Natural killer cell (primary cell): ENCODE measurements around the gene RAD51B. TPM values are rescaled to one million over a fixed set of nuclear protein-coding genes. Genes with fewer than 3 reads are reported as not detected.

ENCODE experiments used
- ATAC-seq, 3 donors: fragments of 150-1000 bp in 2 of 3; fragments of 200-7000 bp in 1 of 3; cut with Tn5 transposase; 1 replicate in 1 of 3; 2 replicates in 2 of 3; pipeline ENCODE4 v1.10.0; 2021; ENCODE audit warnings: mild to moderate bottlenecking in 2 of 3, moderate library complexity in 2 of 3
- DNase-seq, 2 donors: peaks; one replicate each; pipeline versions ENCODE4 v3.0.0 to v3.0.0-alpha.2; 2013 to 2021; ENCODE audit warnings: mixed read lengths in 1 of 2
- H3K27ac ChIP-seq: one replicate; pipeline ENCODE4 v1.5.1; 2013; ENCODE audit warnings: mild to moderate bottlenecking, low read length
- H3K27me3 ChIP-seq: one replicate; pipeline ENCODE4 v1.6.1; 2013; ENCODE audit warnings: low read length; ENCODE audit not compliant: control insufficient read depth, insufficient read depth
- H3K36me3 ChIP-seq: one replicate; pipeline ENCODE4 v1.6.1; 2013; ENCODE audit warnings: low read length; ENCODE audit not compliant: control insufficient read depth, insufficient read depth
- H3K4me1 ChIP-seq: one replicate; pipeline ENCODE4 v1.6.1; 2013; ENCODE audit warnings: low read length; ENCODE audit not compliant: control insufficient read depth, insufficient read depth
- H3K4me3 ChIP-seq: one replicate; pipeline ENCODE4 v1.5.1; 2013; ENCODE audit warnings: low read length
- H3K9me3 ChIP-seq: one replicate; pipeline ENCODE4 v1.6.1; 2013; ENCODE audit warnings: low read length; ENCODE audit not compliant: control insufficient read depth, insufficient read depth
- H3K27ac Mint-ChIP-seq, 2 donors: one replicate each; pipeline ENCODE4 v1.8.0; 2022; ENCODE audit warnings: mild to moderate bottlenecking in 2 of 2, mixed read lengths in 2 of 2, moderate library complexity in 1 of 2
- H3K27me3 Mint-ChIP-seq, 2 donors: one replicate each; pipeline ENCODE4 v1.8.0; 2022; ENCODE audit warnings: low read depth in 2 of 2, mixed read lengths in 2 of 2
- H3K36me3 Mint-ChIP-seq: one replicate; pipeline ENCODE4 v1.8.0; 2022; ENCODE audit warnings: mixed read lengths
- H3K4me1 Mint-ChIP-seq, 2 donors: one replicate each; pipeline ENCODE4 v1.8.0; 2022; ENCODE audit warnings: mixed read lengths in 2 of 2
- H3K4me3 Mint-ChIP-seq: one replicate; pipeline ENCODE4 v1.8.0; 2022; ENCODE audit warnings: mild to moderate bottlenecking, moderate library complexity, mixed read lengths
- H3K9me3 Mint-ChIP-seq, 2 donors: one replicate each; pipeline ENCODE4 v1.8.0; 2022; ENCODE audit warnings: mixed read lengths in 2 of 2
- whole genome bisulfite sequencing: methylation state at CpG from one replicate; pipeline ENCODE4 v1.1.7; 2013; ENCODE audit warnings: missing lambda C conversion rate; ENCODE audit not compliant: insufficient coverage; 5-methylcytosine and 5-hydroxymethylcytosine counted together
- intact Hi-C: fragments of 100-400 bp; cut with micrococcal nuclease; formaldehyde crosslinking; loops from one replicate; pipeline ENCODE4 v1.14.2; 2022
- total RNA-seq, 4 donors: library from RNA; stranded (reverse); fragments of 120-200 nt in 1 of 4; gene quantifications; one replicate each; pipeline versions ENCODE4 v1.2.3 to v1.2.4, GENCODE V29; 2013 to 2022
- TF ChIP-seq, protein P1 (sequence below): fragments of 200-600 bp; IDR thresholded peaks from one replicate; pipeline ENCODE4 v1.8.0; 2022; ENCODE audit warnings: antibody characterized with exemption

Gene RAD51B
- total RNA-seq, 3 donors from 2014 or later (not counting 1 experiment from before 2014, with no cell fraction given): 28.1 to 37.6 (median 28.6) TPM

DNA sequence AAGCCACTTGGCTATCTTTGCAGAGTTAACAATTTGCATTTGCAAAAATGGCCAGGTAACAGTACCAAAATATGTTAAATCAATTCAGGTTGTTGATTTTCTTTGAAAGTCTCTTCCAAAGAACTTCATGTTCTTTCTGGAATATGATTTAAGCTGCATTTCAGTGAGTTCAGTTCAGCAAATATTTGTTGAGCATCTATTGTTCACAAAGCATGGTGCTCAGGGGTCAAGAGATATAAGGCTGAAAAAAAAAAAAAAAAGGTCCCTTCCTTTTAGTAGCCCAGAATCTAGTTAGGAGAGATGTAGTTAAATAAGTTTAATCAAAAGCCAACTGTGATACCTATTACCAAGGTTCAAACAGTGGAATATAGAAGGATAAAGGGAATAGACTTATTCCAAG is 656.2 kb downstream of the RAD51B start:
- Mint-ChIP-seq H3K4me3 (no peak overlapping the region), H3K9me3 (no peaks in the 10 kb centered on the region), H3K36me3 (no peaks in the 10 kb centered on the region), H3K27me3 (peaks cover 0 to 4% of the 10 kb centered on the region in 2 donors), H3K4me1 (peaks cover 4 to 15% of the 10 kb centered on the region in 2 donors), H3K27ac (no peak overlapping the region)
- TF ChIP-seq, protein P1, sequence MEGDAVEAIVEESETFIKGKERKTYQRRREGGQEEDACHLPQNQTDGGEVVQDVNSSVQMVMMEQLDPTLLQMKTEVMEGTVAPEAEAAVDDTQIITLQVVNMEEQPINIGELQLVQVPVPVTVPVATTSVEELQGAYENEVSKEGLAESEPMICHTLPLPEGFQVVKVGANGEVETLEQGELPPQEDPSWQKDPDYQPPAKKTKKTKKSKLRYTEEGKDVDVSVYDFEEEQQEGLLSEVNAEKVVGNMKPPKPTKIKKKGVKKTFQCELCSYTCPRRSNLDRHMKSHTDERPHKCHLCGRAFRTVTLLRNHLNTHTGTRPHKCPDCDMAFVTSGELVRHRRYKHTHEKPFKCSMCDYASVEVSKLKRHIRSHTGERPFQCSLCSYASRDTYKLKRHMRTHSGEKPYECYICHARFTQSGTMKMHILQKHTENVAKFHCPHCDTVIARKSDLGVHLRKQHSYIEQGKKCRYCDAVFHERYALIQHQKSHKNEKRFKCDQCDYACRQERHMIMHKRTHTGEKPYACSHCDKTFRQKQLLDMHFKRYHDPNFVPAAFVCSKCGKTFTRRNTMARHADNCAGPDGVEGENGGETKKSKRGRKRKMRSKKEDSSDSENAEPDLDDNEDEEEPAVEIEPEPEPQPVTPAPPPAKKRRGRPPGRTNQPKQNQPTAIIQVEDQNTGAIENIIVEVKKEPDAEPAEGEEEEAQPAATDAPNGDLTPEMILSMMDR: no peak
- Histone ChIP-seq H3K4me1 (peaks cover 22% of the 10 kb centered on the region), H3K27me3 (no peaks in the 10 kb centered on the region), H3K4me3 (no peak overlapping the region), H3K27ac (peak overlapping the region; percentile 79), H3K9me3 (no peaks in the 10 kb centered on the region), H3K36me3 (no peaks in the 10 kb centered on the region)
- intact Hi-C loops: no loop called here
- no peak for ATAC-seq
- DNase-seq: no peak

GRCh38 chr14:68476212-68477109 is 656.9 kb downstream of the RAD51B start:
- WGBS: 64% methylated on average over 10 of the region's 10 CpGs
- Histone ChIP-seq H3K4me3 (no peak overlapping the region), H3K27me3 (no peaks in the 10 kb centered on the region), H3K4me1 (peaks cover 15% of the 10 kb centered on the region), H3K36me3 (no peaks in the 10 kb centered on the region), H3K27ac (peak overlapping the region; percentile 79), H3K9me3 (no peaks in the 10 kb centered on the region)
- Mint-ChIP-seq H3K9me3 (no peaks in the 10 kb centered on the region), H3K27me3 (peaks cover 0 to 4% of the 10 kb centered on the region in 2 donors), H3K4me3 (no peak overlapping the region), H3K36me3 (no peaks in the 10 kb centered on the region), H3K27ac (no peak overlapping the region), H3K4me1 (peaks cover 11 to 22% of the 10 kb centered on the region in 2 donors)
- ATAC-seq (no peak), DNase-seq (no peak)
- TF ChIP-seq, protein P1: no peak
- intact Hi-C loops: no loop called here

DNA sequence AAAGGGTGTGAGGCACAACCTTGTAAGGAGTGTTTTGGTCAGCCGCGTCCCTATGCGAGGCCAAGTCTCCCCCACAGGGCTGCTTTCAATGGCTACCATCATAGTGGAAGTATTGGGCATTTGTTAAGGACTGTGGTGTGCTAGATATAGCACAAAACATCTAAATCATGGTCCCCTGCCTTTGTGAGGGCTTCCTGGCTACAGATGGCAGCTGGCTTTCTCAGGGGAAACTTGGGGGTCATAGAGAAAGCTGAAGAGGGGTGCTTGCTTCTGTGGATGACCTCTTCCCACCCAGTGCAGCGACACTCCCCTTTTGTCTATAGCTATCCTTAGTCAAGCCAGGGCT is 657.5 kb downstream of the RAD51B start:
- no peak for DNase-seq
- Histone ChIP-seq H3K27me3 (no peaks in the 10 kb centered on the region), H3K27ac (peak overlapping the region; percentile 79), H3K36me3 (no peaks in the 10 kb centered on the region), H3K4me3 (no peak overlapping the region), H3K4me1 (peaks cover 9% of the 10 kb centered on the region), H3K9me3 (no peaks in the 10 kb centered on the region)
- Mint-ChIP-seq H3K27ac (no peak overlapping the region), H3K27me3 (peaks cover 0 to 4% of the 10 kb centered on the region in 2 donors), H3K36me3 (no peaks in the 10 kb centered on the region), H3K4me1 (peaks cover 17 to 26% of the 10 kb centered on the region in 2 donors), H3K4me3 (no peak overlapping the region), H3K9me3 (no peaks in the 10 kb centered on the region)
- WGBS: 97% methylated on average over 4 of the region's 4 CpGs
- ATAC-seq: no peak
- TF ChIP-seq, protein P1: no peak
- intact Hi-C loops: no loop called here
